Body of pancreas (tissue), 4 donors: ENCODE results near the gene AP3B1. TPM values are rescaled to one million over a fixed set of nuclear protein-coding genes. Genes with fewer than 3 reads are reported as not detected.

Source experiments
- ATAC-seq: fragments of 150-250 bp; one replicate; pipeline ENCODE4 v1.9.1; 2016
- DNase-seq, 4 donors: peaks; one replicate each; pipeline ENCODE4 v3.0.0-alpha.2; 2019
- H3K27ac ChIP-seq, 4 donors: fragments of 200-600 bp; sonication (generic); 1 replicate in 3 of 4; 2 replicates in 1 of 4; pipeline versions ENCODE4 v1.5.1 to v1.6.1; 2016 to 2019; ENCODE audit warnings: mild to moderate bottlenecking in 1 of 4, mixed read lengths in 1 of 4, moderate library complexity in 1 of 4
- H3K27me3 ChIP-seq, 2 donors: fragments of 200-600 bp; sonication (generic); one replicate each; pipeline ENCODE4 v1.6.0; 2016; ENCODE audit warnings: mild to moderate bottlenecking in 1 of 2
- H3K36me3 ChIP-seq, 2 donors: fragments of 200-600 bp; sonication (generic); replicated peaks in 1 of 2; 2 replicates each; pipeline ENCODE4 v1.5.1; 2016; ENCODE audit warnings: low read depth in 2 of 2; ENCODE audit not compliant: insufficient read depth in 1 of 2
- H3K4me1 ChIP-seq: fragments of 200-600 bp; sonication (generic); one replicate; pipeline ENCODE4 v1.6.0; 2016
- H3K4me3 ChIP-seq, 2 donors: fragments of 200-600 bp; sonication (generic); 1 replicate in 1 of 2; 2 replicates in 1 of 2; pipeline ENCODE4 v1.5.1; 2016 to 2019
- H3K9me3 ChIP-seq, 3 donors: fragments of 200-600 bp; sonication (generic); 1 replicate in 2 of 3; 2 replicates in 1 of 3; pipeline ENCODE4 v1.5.1; 2016
- CTCF ChIP-seq, 7 experiments: fragments of 450-650 bp in 4 of 7; fragments of 200-600 bp in 3 of 7; sonication (generic) in 3 of 7; IDR thresholded peaks; one replicate each; pipeline ENCODE4 v1.5.1; 2016 to 2019; ENCODE audit warnings: antibody characterized with exemption in 7 of 7
- POLR2A ChIP-seq, 3 donors: fragments of 450-650 bp; IDR thresholded peaks; one replicate each; pipeline ENCODE4 v1.6.1; 2016; ENCODE audit warnings: antibody characterized with exemption in 3 of 3, mild to moderate bottlenecking in 2 of 3
- WGBS, 2 donors: methylation state at CpG; one replicate each; pipeline ENCODE4 v1.1.5; 2017; 5-methylcytosine and 5-hydroxymethylcytosine counted together
- intact Hi-C: fragments of 100-400 bp; cut with DNase I; formaldehyde crosslinking; loops from one replicate; pipeline ENCODE4 v1.15.1; 2023
- total RNA-seq, 2 donors: library from RNA; depleted of rRNA; stranded (reverse); fragments of >200 nt; gene quantifications; one replicate each; pipeline ENCODE4 v1.1.0, GENCODE V29; 2016

AP3B1 gene
- total RNA-seq, 2 donors from 2014 or later = 23.6 to 32.3 TPM

- H3K4me1 ChIP-seq = peaks cover 10% of the 10 kb centered on the region
- intact Hi-C loops = no loop called here
- no peaks in the 10 kb centered on the region for H3K36me3 ChIP-seq
- 88 to 93% methylated on average over 6 of the region's 6 CpGs for WGBS, 2 donors
- no peaks in the 10 kb centered on the region for H3K9me3 ChIP-seq
- ATAC-seq = no peak
- no peaks in the 10 kb centered on the region for H3K27me3 ChIP-seq
- no peak overlapping the region for H3K4me3 ChIP-seq
- TF ChIP-seq POLR2A (IDR thresholded peaks at IDR 0.05) = no peak
- TF ChIP-seq CTCF (IDR thresholded peaks at IDR 0.05) = no peak
- DNase-seq = no peak
- no peak overlapping the region for H3K27ac ChIP-seq
Observed at GRCh38 chr5:78000191-78000590, 294.3 kb downstream of the AP3B1 start.

GRCh38 chr5:77999399-77999798 is 295.1 kb downstream of the AP3B1 start:
- intact Hi-C loops = no loop called here
- H3K9me3 ChIP-seq = no peaks in the 10 kb centered on the region
- WGBS, 2 donors = 94% methylated on average over 7 of the region's 7 CpGs
- TF ChIP-seq POLR2A (IDR thresholded peaks at IDR 0.05) (no peak), CTCF (IDR thresholded peaks at IDR 0.05) (no peak)
- no peaks in the 10 kb centered on the region for H3K27me3 ChIP-seq
- H3K36me3 ChIP-seq = no peaks in the 10 kb centered on the region
- peaks cover 7% of the 10 kb centered on the region for H3K4me1 ChIP-seq
- no peak overlapping the region for H3K27ac ChIP-seq
- no peak for DNase-seq
- no peak for ATAC-seq
- H3K4me3 ChIP-seq = no peak overlapping the region

GRCh38 chr5:77996943-77997342 is 297.6 kb downstream of the AP3B1 start:
- H3K4me3 ChIP-seq = no peak overlapping the region

GRCh38 chr5:77995793-77996409 is 298.6 kb downstream of the AP3B1 start:
- no peaks in the 10 kb centered on the region for H3K36me3 ChIP-seq
- no peak for ATAC-seq
- intact Hi-C loops = no loop called here
- H3K27ac ChIP-seq = no peak overlapping the region
- WGBS, 2 donors = 90 to 94% methylated on average over 12 of the region's 12 CpGs
- H3K9me3 ChIP-seq = no peaks in the 10 kb centered on the region
- DNase-seq = no peak
- TF ChIP-seq CTCF (IDR thresholded peaks at IDR 0.05) (no peak), POLR2A (IDR thresholded peaks at IDR 0.05) (no peak)
- no peaks in the 10 kb centered on the region for H3K4me1 ChIP-seq
- no peaks in the 10 kb centered on the region for H3K27me3 ChIP-seq
- H3K4me3 ChIP-seq = no peak overlapping the region

More at GRCh38 chr5:77996943-77997342, 297.6 kb downstream of the AP3B1 start:
- ATAC-seq (no peak), DNase-seq (no peak)
- Histone ChIP-seq H3K4me1 (no peaks in the 10 kb centered on the region), H3K9me3 (no peaks in the 10 kb centered on the region), H3K27ac (no peak overlapping the region), H3K36me3 (no peaks in the 10 kb centered on the region), H3K27me3 (no peaks in the 10 kb centered on the region)
- intact Hi-C loops = no loop called here
- no peak for TF ChIP-seq POLR2A (IDR thresholded peaks at IDR 0.05)
- no peak for TF ChIP-seq CTCF (IDR thresholded peaks at IDR 0.05)
- 88 to 94% methylated on average over 3 of the region's 3 CpGs for WGBS, 2 donors

- H3K27me3 ChIP-seq = no peaks in the 10 kb centered on the region
- intact Hi-C loops = no loop called here
- DNase-seq = no peak
Observed at GRCh38 chr5:77994943-77995342, 299.6 kb downstream of the AP3B1 start.

More at GRCh38 chr5:77994943-77995342, 299.6 kb downstream of the AP3B1 start:
- H3K4me3 ChIP-seq = no peak overlapping the region
- H3K27ac ChIP-seq = no peak overlapping the region
- H3K36me3 ChIP-seq = no peaks in the 10 kb centered on the region
- WGBS, 2 donors = 65 to 66% methylated on average over 3 of the region's 3 CpGs
- no peaks in the 10 kb centered on the region for H3K4me1 ChIP-seq
- no peaks in the 10 kb centered on the region for H3K9me3 ChIP-seq
- no peak for ATAC-seq
- no peak for TF ChIP-seq POLR2A (IDR thresholded peaks at IDR 0.05)
- no peak for TF ChIP-seq CTCF (IDR thresholded peaks at IDR 0.05)
